COLO668 (cell line): ENCODE measurements around the gene KAZN.
A peak's percentile ranks its signal among the peaks of the same experiment; 100 is the strongest.

ENCODE experiments used
- DNase-seq: peaks from one replicate; lab custom pipeline; 2025; ENCODE audit not compliant: unreplicated experiment; lab: John Stamatoyannopoulos, UW

The KAZN gene

GRCh38 chr1:14585728-14586127, 12.8 kb upstream of the KAZN start:
- DNase-seq = no peak

DNA sequence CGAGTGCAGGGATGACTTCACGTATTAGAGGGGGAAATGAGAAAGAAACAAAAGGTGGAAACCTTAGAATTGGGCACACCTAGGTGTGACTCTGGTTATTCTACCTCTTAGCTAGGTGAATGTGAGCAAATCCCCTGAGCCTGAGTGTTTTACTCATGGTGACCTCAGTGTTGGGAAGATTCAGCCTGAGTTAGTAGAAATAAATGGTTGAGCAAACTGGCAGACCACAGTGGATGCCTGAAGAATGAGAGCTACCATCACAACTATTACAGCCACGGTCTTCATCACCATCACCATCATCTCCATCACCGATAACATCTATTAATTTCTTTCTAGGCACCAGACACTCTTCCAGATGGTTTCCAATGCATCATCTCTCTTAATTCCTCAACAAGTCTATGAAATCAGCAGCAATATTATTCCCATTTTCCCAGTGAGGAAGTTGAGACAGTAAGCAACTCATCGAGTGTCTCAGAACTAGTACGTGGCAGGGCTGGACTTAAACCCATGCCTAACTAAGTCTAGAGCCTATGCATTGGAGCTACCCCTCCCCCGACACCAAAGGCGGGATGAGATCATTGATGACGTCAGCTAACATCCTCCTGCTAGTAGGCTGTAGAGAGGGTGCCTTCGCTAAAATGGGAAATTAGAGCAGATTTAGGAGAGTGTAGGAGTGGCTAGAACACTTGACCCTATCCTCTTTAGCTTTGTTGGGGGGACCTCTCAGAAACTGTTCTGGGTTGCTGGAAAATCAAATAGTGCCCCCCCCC, 7.9 kb upstream of the KAZN start:
- DNase-seq = no peak

DNA sequence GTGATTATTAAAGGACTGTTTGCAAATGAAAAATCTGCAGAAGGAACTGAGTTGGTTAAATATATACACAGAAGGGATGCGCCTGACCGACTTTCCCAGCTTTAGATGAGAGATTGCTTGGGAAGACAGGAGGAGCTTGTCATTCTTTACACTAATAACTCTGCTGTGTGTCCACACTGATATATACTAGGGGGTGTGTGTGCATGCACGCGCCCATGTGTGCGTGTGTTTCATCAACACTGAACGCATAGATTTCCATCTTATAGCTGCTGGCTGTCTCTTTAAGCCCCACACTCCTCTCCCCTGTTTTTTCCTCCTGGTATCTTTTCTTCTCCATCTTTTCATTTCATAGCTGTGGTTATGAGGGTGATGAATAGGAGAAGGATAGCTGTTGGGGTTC, 6.9 kb upstream of the KAZN start:
- DNase-seq = no peak

DNA sequence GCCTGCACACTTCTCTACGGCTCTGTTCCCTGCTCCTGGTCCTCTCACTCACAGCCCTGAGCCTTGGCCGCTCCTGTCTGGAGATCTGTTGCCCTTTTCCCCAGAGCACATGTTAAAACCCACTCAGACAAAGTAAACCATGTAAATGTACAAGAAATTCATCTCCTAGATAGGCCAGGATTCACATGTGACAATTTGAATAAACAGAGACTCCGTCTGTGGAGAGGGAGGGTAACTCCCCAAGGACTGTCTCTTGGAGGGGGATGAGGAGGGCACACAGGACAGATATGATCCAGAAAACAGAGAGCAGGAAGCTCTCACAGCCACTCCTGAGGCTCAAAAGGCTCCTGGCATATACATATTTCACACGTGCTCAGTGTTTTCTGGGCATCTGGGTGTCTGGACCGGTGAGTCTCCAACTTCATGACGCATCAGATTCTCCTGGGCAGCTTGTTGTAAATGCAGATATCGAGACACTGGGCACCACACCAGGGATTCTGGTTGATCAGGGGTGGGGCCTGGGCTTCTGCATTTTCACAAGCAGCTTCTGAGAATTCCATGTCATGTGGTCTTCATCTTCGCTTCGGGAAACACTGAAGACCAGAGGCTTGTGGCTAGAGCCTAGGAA, 6.4 kb upstream of the KAZN start:
- DNase-seq = no peak

GRCh38 chr1:14593302-14593701, 5.2 kb upstream of the KAZN start:
- no peak for DNase-seq

DNA sequence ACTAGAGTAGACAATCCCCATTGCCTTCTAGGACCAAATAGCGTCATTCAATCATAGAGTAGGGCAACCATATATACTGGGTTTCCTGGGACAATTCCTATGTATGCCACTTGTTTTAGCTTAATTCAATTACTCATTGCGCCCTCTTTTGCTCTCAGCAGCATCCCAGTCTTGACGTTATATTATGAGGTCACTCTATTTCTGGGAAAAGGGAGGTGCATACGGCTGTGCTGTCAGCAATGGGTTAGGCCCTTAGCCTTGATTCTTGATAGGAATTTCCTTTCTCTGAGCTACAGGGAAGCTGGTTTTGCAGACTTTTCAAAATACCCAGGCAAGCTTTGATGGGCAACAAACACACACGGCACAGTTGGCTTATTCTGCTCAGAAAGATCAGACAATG, 4.4 kb upstream of the KAZN start:
- DNase-seq = no peak

- DNase-seq = no peak
Measured at GRCh38 chr1:14596591-14596990, 1.9 kb upstream of the KAZN start.

DNA sequence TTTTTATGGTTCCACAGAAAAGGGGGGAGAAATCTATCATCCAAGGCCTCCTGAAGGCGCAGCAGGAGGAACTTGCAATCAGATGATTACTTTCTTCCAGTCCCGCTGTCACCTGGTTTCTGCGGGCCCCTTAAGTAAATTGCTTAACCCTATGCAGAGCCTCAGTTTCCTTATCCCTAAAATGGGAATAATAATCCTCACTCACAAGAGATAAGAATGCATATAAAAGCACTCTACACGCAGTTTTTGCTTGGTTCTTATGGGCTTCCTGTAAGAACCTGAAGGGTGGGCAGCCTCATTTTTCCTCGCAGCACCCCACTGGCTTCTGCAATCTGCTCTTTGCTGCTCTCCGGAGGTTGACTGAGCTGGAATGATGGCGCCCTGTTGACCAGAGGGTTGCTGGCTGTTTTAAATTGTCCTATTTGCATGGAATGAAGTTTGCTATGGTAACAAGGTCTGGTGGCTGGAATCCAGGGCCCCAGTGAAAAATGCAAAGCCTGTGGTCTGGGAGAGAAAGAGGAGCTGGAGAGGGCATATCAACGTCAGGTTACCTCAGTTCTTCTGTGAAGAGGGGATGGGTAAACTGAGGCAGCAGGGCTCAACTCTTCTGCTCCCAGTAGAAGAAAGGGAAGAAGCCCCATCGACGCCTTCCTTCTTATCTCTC, 1.0 kb upstream of the KAZN start:
- DNase-seq = no peak

GRCh38 chr1:14598007-14598497, 433 bp upstream of the KAZN start:
- no peak for DNase-seq

- peak; percentile 35 for DNase-seq
Measured at GRCh38 chr1:14599183-14599791, 802 bp downstream of the KAZN start.

- no peak for DNase-seq
Measured at GRCh38 chr1:14599800-14600199, 1.3 kb downstream of the KAZN start.

- no peak for DNase-seq
Measured at GRCh38 chr1:14600405-14601112, 2.1 kb downstream of the KAZN start.

DNA sequence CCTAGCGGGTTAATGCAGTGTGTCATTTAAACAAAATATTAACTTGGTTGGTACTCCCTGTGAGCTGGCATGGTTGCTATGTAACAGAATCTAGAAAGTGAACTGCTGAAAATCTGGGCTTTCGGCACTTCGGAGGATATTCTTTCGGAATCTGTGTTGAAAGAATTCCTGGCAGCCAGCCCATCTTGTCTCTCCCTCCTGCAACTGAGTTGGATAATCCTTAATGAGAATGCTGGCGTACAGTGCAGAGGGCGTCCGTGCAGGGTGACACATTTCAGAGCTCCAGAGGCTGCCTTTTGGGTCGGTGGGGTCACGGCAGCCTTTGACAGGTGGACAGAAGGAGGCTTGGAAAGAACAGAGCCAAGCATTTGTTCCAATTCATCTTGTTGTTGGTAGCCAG, 3.7 kb downstream of the KAZN start:
- DNase-seq = no peak

DNA sequence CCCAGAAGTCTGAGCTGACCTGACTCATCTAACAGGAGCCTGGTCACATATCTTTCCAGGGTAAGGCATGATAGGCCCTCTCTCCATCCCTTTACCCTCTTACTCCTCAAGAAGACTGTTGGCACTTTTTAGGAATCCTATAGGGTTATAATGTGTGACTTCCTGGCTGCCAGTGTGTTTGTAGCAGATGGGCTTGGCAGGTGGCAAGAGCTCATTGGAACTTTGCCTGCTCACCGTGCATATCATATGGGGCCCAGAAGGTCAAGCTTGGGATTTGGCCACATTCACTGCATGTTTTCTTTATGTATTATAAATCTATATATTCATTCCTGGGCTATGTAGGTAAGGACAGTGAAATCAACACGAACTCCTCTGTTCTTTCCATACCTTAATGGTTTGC, 5.2 kb downstream of the KAZN start:
- DNase-seq = no peak

DNA sequence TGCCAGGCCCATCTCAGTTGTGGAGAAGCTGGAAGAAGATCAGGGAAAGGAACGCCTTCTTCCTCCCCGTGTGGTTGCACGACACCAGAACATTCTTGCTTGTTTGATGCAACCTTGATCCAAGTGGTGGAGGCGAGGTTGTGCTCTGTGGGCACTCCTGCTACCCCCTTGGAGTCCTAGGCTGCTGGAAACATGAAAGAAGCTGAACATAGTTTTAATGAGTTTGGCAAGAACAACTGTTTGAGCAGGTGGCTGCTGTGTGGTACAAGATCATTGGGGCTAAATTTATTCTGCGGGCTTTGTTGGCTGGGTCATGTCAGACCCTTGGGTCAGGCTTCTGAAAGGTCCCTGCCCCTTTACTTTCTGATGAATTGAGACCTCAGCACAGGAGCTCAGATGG, 5.9 kb downstream of the KAZN start:
- DNase-seq = no peak

- no peak for DNase-seq
Measured at GRCh38 chr1:14605945-14606344, 7.5 kb downstream of the KAZN start.

DNA sequence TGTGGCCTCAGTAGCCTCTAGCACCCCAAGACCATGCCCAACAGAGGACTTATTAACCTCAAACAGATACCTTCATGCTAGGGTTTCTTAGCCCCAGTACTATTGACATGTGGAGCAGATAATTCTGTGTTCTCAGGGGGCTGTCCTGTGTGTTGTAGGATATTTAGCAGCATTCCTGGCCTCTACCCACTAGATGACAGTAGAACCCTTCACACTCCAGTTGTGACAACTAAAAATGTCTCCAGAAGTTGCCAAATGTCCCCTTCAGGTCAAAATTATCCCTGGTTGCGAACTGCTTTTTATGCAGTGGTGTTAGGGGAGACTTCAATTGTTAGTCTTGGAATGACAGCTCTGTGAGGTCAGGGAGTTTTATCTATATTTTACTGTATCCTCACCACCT, 8.1 kb downstream of the KAZN start:
- no peak for DNase-seq

GRCh38 chr1:14607295-14607694, 8.8 kb downstream of the KAZN start:
- no peak for DNase-seq

DNA sequence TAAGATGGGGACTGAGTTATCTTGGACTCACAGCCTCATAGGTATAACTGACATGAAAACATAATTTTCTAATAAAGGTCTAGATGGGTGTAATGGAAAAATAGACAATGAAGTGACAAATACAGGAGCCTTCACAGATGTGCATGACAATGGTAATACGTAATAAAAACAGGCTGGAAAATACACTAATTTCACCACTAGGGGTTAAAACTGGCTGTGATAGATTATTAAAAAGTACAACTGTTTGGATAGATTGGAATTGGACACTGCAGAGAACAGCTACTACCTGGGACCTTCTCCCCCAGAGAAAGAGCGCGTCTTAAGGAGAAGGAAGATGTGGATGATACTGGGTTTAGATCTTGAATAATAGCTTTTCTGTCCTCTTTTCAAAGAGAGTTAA, 9.8 kb downstream of the KAZN start:
- no peak for DNase-seq

DNA sequence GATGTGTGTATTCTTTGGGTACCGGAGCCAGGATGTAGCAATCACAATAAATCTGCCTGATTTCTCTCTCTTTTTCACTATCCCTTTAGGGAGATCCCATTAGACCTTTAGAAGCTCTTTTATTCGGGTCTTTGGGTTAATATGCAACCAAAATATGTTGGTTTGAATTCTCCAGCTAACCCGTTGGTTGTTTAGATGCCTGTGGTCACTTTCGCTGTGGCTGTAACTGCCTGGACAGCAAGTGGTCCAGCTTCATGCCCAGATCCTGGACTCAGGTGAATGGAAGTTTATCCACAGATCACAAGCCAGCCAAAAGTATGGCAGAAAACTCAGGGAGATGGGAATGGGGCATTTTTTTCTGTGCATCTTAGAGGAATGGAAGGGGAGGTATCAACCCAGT, 12.3 kb downstream of the KAZN start:
- DNase-seq = no peak

- no peak for DNase-seq
Measured at GRCh38 chr1:14611792-14612191, 13.3 kb downstream of the KAZN start.
